Tibial nerve (tissue), 3 donors: ENCODE results near the gene IDH3A.

ENCODE experiments used
- POLR2A ChIP-seq, 2 donors: fragments of 450-650 bp; IDR thresholded peaks; one replicate each; pipeline ENCODE4 v1.6.1; 2017; ENCODE audit warnings: antibody characterized with exemption in 2 of 2, mild to moderate bottlenecking in 2 of 2, moderate library complexity in 2 of 2
- TF ChIP-seq, protein P1 (sequence below), 5 experiments: fragments of 200-600 bp in 3 of 5; fragments of 450-650 bp in 2 of 5; sonication (generic) in 3 of 5; IDR thresholded peaks; one replicate each; pipeline ENCODE4 v1.5.1; 2016 to 2019; ENCODE audit warnings: antibody characterized with exemption in 5 of 5, mild to moderate bottlenecking in 3 of 5, moderate library complexity in 2 of 5

DNA sequence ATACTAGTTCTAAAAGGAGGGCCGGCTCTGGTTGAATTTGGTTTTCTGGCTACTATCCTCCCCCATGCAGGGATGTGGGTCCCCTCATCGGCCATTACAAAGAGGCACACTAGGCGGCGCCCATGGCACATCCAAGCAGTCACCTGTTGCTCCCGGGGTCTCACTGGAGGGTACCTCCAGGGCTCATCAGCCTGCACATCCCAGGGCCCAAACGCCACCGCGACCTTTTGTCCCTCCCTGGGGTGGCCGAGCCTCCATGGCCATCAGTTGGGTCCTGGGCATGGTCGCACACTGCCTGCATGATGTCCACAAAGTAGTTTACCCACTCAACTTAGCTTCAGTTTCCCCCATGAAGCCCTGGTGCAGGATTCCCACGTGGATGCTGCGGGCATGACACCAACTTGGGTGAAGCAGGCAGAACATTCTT lies 28.3 kb downstream of the IDH3A start:
- TF ChIP-seq, protein P1, sequence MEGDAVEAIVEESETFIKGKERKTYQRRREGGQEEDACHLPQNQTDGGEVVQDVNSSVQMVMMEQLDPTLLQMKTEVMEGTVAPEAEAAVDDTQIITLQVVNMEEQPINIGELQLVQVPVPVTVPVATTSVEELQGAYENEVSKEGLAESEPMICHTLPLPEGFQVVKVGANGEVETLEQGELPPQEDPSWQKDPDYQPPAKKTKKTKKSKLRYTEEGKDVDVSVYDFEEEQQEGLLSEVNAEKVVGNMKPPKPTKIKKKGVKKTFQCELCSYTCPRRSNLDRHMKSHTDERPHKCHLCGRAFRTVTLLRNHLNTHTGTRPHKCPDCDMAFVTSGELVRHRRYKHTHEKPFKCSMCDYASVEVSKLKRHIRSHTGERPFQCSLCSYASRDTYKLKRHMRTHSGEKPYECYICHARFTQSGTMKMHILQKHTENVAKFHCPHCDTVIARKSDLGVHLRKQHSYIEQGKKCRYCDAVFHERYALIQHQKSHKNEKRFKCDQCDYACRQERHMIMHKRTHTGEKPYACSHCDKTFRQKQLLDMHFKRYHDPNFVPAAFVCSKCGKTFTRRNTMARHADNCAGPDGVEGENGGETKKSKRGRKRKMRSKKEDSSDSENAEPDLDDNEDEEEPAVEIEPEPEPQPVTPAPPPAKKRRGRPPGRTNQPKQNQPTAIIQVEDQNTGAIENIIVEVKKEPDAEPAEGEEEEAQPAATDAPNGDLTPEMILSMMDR (IDR thresholded peaks at IDR 0.05): peak; percentile 48 to 71 (median 54)
- TF ChIP-seq POLR2A (IDR thresholded peaks at IDR 0.05): no peak
